Keratinocyte (primary cell): ENCODE results near the gene MTUS2. TPM values are rescaled to one million over a fixed set of nuclear protein-coding genes. Genes with fewer than 3 reads are reported as not detected.

ENCODE experiments used
- DNase-seq: peaks from one replicate; pipeline ENCODE4 v3.0.0-alpha.2; 2011; ENCODE audit warnings: low read depth, missing footprints, low spot score
- FAIRE-seq: peaks from 2 replicates; lab custom pipeline; 2011; peaks lifted over from hg19 to GRCh38; lab: Jason Lieb, UNC
- H2AFZ ChIP-seq: 2 replicates; pipeline ENCODE4 v1.6.0; 2012; ENCODE audit warnings: low read length, control low read depth, inconsistent platforms; ENCODE audit not compliant: control insufficient read depth
- H3K27ac ChIP-seq: 2 replicates; pipeline ENCODE4 v1.5.1; 2011; ENCODE audit warnings: low read length; ENCODE audit not compliant: control insufficient read depth, insufficient read depth
- H3K27me3 ChIP-seq: 3 replicates; pipeline ENCODE4 v1.6.0; 2011; ENCODE audit warnings: low read length; ENCODE audit not compliant: control insufficient read depth, insufficient read depth; ENCODE audit errors: extremely low read depth
- H3K36me3 ChIP-seq, 2 experiments: 2 replicates in 1 of 2; 3 replicates in 1 of 2; pipeline ENCODE4 v1.5.1; 2011; ENCODE audit warnings: low read length in 2 of 2, mild to moderate bottlenecking in 1 of 2; ENCODE audit not compliant: control insufficient read depth in 2 of 2, insufficient read depth in 2 of 2; ENCODE audit errors: extremely low read depth in 1 of 2
- H3K4me1 ChIP-seq: 3 replicates; pipeline ENCODE4 v1.5.1; 2011; ENCODE audit warnings: low read length; ENCODE audit not compliant: control insufficient read depth, insufficient read depth; ENCODE audit errors: extremely low read depth
- H3K4me2 ChIP-seq: 3 replicates; pipeline ENCODE4 v1.6.0; 2011; ENCODE audit warnings: low read depth, low read length; ENCODE audit not compliant: control insufficient read depth, insufficient read depth; ENCODE audit errors: extremely low read depth
- H3K4me3 ChIP-seq, 3 experiments: fragments of 200-600 bp in 1 of 3; sonication (generic) in 1 of 3; 2 replicates in 2 of 3; 3 replicates in 1 of 3; pipeline ENCODE4 v1.5.1; 2011 to 2016; ENCODE audit warnings: low read length in 3 of 3, mild to moderate bottlenecking in 3 of 3, control low read depth in 2 of 3, inconsistent platforms in 1 of 3, low read depth in 1 of 3, mixed read lengths in 1 of 3, mixed run types in 1 of 3, moderate library complexity in 1 of 3; ENCODE audit not compliant: control insufficient read depth in 2 of 3, insufficient read depth in 2 of 3; ENCODE audit errors: extremely low read depth in 1 of 3
- H3K79me2 ChIP-seq: 2 replicates; pipeline ENCODE4 v1.6.0; 2012; ENCODE audit warnings: low read length; ENCODE audit not compliant: control insufficient read depth, insufficient read depth
- H3K9ac ChIP-seq: 3 replicates; pipeline ENCODE4 v1.6.0; 2011; ENCODE audit warnings: low read length; ENCODE audit not compliant: control insufficient read depth, insufficient read depth; ENCODE audit errors: extremely low read depth
- H3K9me1 ChIP-seq: 3 replicates; pipeline ENCODE4 v1.6.0; 2011; ENCODE audit warnings: low read length; ENCODE audit not compliant: control insufficient read depth, insufficient read depth; ENCODE audit errors: extremely low read depth
- H3K9me3 ChIP-seq: 2 replicates; pipeline ENCODE4 v1.5.1; 2012; ENCODE audit warnings: low read depth, low read length; ENCODE audit not compliant: control insufficient read depth
- H4K20me1 ChIP-seq: 3 replicates; pipeline ENCODE4 v1.6.0; 2011; ENCODE audit warnings: low read length; ENCODE audit not compliant: control insufficient read depth, insufficient read depth; ENCODE audit errors: extremely low read depth
- EZH2 ChIP-seq: IDR thresholded peaks from one replicate; pipeline ENCODE4 v1.6.1; 2012; ENCODE audit warnings: inconsistent platforms, mild to moderate bottlenecking, low read length, moderate library complexity
- dilution Hi-C: fragments of 300-500 bp; cut with MboI; formaldehyde crosslinking; loops from one replicate; pipeline ENCODE4 v1.7.0; 2020; ENCODE audit warnings: low sequenced_read_pairs; ENCODE audit not compliant: extremely low pct_ligation_motif_present
- polyA plus RNA-seq, 5 experiments: library from polyadenylated mRNA; depleted of rRNA in 3 of 5; stranded (reverse) in 3 of 5; stranded (forward) in 1 of 5; unstranded in 1 of 5; fragments of >200 nt; gene quantifications; 1 replicate in 1 of 5; 2 replicates in 3 of 5; 3 replicates in 1 of 5; pipeline versions ENCODE4 v1.2.1 to v1.2.3, GENCODE V29; 2011 to 2012; ENCODE audit warnings: missing spikeins in 2 of 5, low read depth in 1 of 5, low replicate concordance in 1 of 5
- TF ChIP-seq, protein P1 (sequence below), 3 experiments: IDR thresholded peaks in 1 of 3; conservative IDR thresholded peaks in 1 of 3; optimal IDR thresholded peaks in 1 of 3; 2 replicates in 2 of 3; 3 replicates in 1 of 3; pipeline versions ENCODE3 to v1.5.1; 2011; ENCODE audit warnings: low read length in 3 of 3, mild to moderate bottlenecking in 3 of 3, moderate library complexity in 2 of 3, control low read depth in 1 of 3, inconsistent platforms in 1 of 3; ENCODE audit not compliant: insufficient read depth in 2 of 3; ENCODE audit errors: extremely low read depth in 1 of 3

MTUS2 gene
- polyA plus RNA-seq, 1 donor (not counting 4 experiments of a cell fraction or from before 2014, with no cell fraction given): 0.17 TPM

DNA sequence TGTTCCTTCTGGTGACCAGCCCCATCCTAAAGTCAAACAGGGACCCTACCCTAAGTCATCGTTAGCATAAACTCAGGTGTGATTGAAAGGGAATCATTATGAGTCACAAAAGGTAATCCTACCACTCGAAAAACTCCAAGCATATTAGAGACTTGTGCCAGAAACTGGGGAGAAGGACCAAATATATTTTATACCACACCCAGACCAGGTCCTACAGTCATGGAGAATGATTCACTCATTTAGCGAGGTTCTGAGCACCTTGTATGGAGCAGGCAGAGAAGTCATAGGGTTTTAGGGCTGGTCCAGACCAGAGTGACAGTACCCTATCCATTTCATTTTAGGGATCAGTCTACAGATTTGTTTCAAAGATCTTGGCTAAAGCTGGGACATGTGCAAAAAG is 625.9 kb downstream of the MTUS2 start:
- H4K20me1 ChIP-seq: no peaks in the 10 kb centered on the region
- no peaks in the 10 kb centered on the region for H3K36me3 ChIP-seq
- no peak overlapping the region for H2AFZ ChIP-seq
- H3K79me2 ChIP-seq: no peaks in the 10 kb centered on the region
- no peak for DNase-seq
- peaks cover 7% of the 10 kb centered on the region for H3K27me3 ChIP-seq
- H3K4me2 ChIP-seq: no peak overlapping the region
- H3K4me3 ChIP-seq: no peak overlapping the region
- dilution Hi-C loops: no loop called here
- no peak overlapping the region for H3K27ac ChIP-seq
- TF ChIP-seq EZH2: no peak
- TF ChIP-seq, protein P1, sequence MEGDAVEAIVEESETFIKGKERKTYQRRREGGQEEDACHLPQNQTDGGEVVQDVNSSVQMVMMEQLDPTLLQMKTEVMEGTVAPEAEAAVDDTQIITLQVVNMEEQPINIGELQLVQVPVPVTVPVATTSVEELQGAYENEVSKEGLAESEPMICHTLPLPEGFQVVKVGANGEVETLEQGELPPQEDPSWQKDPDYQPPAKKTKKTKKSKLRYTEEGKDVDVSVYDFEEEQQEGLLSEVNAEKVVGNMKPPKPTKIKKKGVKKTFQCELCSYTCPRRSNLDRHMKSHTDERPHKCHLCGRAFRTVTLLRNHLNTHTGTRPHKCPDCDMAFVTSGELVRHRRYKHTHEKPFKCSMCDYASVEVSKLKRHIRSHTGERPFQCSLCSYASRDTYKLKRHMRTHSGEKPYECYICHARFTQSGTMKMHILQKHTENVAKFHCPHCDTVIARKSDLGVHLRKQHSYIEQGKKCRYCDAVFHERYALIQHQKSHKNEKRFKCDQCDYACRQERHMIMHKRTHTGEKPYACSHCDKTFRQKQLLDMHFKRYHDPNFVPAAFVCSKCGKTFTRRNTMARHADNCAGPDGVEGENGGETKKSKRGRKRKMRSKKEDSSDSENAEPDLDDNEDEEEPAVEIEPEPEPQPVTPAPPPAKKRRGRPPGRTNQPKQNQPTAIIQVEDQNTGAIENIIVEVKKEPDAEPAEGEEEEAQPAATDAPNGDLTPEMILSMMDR (optimal IDR thresholded peaks at IDR 0.05 in 1 of 3, IDR thresholded peaks at IDR 0.05 in 1 of 3, conservative IDR thresholded peaks at IDR 0.05 in 1 of 3; ENCODE audit: extremely low read depth in 1 of 3, insufficient read depth in 2 of 3, low read length in 3 of 3): no peak
- no peaks in the 10 kb centered on the region for H3K4me1 ChIP-seq
- H3K9me3 ChIP-seq: no peaks in the 10 kb centered on the region
- H3K9me1 ChIP-seq: no peaks in the 10 kb centered on the region
- H3K9ac ChIP-seq: no peak overlapping the region
- FAIRE-seq: no peak

GRCh38 chr13:29448174-29448573 is 628.0 kb downstream of the MTUS2 start:
- no peaks in the 10 kb centered on the region for H3K79me2 ChIP-seq
- FAIRE-seq: no peak
- no peak overlapping the region for H3K4me2 ChIP-seq
- no peaks in the 10 kb centered on the region for H3K9me3 ChIP-seq
- no peaks in the 10 kb centered on the region for H3K9me1 ChIP-seq
- no peaks in the 10 kb centered on the region for H3K36me3 ChIP-seq
- peaks cover 3% of the 10 kb centered on the region for H3K27me3 ChIP-seq
- H2AFZ ChIP-seq: no peak overlapping the region
- H3K4me1 ChIP-seq: no peaks in the 10 kb centered on the region
- no peaks in the 10 kb centered on the region for H4K20me1 ChIP-seq
- DNase-seq: no peak
- no peak for TF ChIP-seq EZH2
- TF ChIP-seq, protein P1 (optimal IDR thresholded peaks at IDR 0.05 in 1 of 3, IDR thresholded peaks at IDR 0.05 in 1 of 3, conservative IDR thresholded peaks at IDR 0.05 in 1 of 3; ENCODE audit: extremely low read depth in 1 of 3, insufficient read depth in 2 of 3, low read length in 3 of 3): no peak
- no peak overlapping the region for H3K4me3 ChIP-seq
- dilution Hi-C loops: no loop called here
- no peak overlapping the region for H3K9ac ChIP-seq
- no peak overlapping the region for H3K27ac ChIP-seq
